ENCODE measurements around the gene SLC66A2.
"Not testable (repeated sequence)": the region's sequence is repeated elsewhere in the genome, so short reads cannot be mapped to it uniquely, and the experiment has no call there.

The SLC66A2 gene

GRCh38 chr18:79970419-79971133, 19.1 kb upstream of the SLC66A2 start:
- no peak for DNase-seq

- DNase-seq, result no peak
Observed at GRCh38 chr18:79965119-79965902, 13.9 kb upstream of the SLC66A2 start.

DNA sequence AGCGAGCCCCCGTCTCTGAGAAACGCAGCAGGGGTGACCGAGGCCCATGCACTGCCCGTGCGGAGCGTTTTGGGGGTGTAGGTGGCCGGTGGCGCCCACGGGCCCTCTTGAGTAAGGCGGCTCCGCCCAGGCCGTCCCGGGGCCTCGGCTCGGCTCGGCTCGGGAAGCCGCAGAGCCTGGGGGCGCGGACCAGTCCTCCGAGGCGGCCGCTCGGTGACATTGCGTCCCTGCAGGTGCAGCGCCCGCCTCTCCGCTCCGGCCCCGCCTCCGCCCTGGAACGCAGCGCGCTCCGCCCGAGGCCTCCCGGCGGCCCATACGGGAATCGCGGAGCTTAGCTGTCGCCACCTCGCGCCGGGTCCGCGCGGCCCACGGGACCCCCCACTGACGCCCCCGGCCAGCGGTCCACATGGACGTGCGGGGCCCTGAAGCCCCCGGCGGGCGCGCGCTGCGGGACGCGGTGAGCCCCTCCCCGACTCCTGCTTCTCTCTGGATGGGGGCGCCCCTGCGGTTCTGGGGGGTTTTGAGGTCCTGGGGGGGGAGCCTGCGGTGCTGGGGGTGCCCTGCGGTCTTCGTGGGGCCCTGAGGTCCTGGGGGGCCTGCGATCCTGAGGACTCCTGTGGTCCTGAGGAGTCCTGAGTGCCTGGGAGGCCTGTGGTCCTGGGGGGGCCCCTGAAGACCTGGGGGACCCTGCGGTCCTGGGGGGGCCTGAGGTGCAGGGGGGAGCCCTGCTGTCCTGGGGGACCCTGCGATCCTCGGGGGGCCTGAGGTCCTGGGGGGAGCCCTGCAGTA, 13.1 kb upstream of the SLC66A2 start, which contains the start of gene HSBP1L1:
HSBP1L1 (plus strand) TSS at position 314 of the 789 bp plus-strand sequence; CDS start at position 407, 93 bp downstream.
- DNase-seq, result peak; percentile 19

GRCh38 chr18:79963658-79964329, 12.3 kb upstream of the SLC66A2 start:
- DNase-seq, result no peak

- no peak for DNase-seq
Observed at GRCh38 chr18:79962835-79963657, 11.6 kb upstream of the SLC66A2 start.

DNA sequence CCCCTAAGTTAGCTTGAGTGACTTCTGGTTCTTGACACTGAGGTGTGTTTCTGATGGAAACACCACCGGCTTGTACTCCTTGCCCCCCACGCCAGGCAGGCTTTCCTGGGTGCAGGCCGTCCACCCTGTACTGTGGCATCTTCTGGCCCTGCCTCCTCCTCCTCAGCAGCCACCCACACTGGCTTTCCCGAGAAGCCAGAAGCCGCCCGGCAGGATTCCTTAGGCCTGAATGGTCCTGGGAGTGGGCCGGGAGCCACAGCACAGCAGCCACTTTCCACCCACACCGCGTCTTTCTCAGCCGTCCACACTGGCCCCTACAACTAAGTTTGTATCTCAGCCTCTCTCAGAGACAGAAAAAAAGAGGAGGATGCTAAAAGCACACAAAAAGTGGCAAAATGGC, 10.9 kb upstream of the SLC66A2 start:
- no peak for DNase-seq

- no peak for DNase-seq
Observed at GRCh38 chr18:79961527-79962291, 10.3 kb upstream of the SLC66A2 start.

- DNase-seq, result no peak
Observed at GRCh38 chr18:79960921-79961526, 9.6 kb upstream of the SLC66A2 start.

GRCh38 chr18:79960161-79960801, 8.8 kb upstream of the SLC66A2 start:
- not testable (repeated sequence) for DNase-seq

- DNase-seq, result no peak
Observed at GRCh38 chr18:79958981-79959380, 7.5 kb upstream of the SLC66A2 start.

DNA sequence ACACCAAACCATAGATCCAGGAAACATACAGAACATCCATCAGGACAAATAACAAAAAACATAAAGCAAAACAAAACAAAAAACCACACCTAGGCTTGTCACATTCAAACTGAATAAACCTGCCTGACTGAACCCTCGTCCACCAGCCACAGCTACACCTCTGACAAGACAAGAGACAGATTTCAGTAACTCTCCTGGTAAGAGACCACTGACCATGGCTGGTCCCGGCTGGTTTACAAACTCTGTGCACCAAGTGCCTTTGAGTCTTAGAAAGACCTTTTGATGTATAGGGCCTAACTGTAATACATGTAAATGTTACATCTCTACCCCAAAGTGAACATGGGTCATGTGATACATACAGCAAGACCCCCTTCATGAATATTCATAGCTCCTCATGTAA, 4.8 kb upstream of the SLC66A2 start:
- DNase-seq, result no peak

DNA sequence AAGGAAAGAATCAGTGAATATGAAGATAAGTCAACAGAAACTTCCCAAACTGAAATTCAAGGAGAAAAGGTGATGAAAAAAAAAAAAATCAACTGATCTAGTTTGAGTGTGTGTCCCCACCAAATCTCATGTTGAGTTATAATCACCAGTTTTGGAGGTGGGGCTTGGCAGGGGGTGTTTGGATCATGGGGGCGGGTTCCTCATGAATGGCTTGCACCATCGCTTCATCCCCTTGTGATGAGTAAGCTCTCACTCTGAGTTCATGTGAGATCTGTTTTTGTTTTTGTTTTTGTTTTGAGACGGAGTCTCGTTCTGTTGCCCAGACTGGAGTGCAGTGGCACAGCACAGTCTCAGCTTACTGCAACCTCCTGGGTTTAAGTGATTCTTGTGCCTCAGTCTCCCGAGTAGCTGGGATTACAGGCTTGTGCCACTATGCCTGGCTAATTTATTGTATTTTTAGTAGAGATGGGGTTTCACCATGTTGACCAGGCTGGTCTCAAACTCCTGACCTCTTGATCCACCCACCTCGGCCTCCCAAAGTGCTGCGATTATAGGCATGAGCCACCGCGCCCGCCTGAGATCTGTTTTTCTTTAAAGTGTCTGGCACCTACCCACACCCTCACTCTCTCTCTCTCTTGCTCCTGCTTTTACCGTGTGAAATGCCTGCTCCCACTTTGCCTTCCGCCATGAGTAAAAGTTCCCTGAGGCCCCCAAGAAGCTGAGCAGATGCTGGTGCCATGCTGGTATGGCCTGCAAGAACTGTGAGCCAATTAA, 4.0 kb upstream of the SLC66A2 start:
- DNase-seq, result no peak

DNA sequence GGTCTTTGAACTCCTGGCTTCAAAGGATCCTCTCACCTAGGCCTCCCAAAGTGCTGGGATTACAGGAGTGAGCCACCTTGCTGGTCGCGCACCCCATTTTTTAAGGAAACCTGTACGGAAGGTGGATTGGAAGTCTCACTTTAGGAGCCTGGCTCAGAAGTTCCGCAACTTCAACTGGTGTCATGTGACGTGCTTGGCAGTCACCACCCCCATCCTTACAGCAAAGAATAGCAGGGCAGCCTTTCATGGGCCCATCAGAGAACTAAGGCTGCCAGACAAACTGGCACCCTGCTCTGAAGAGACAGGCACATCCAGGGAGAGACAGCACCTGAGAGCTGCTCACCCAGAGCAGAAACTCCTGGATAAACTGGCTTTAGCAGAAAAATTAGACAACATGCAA, 3.3 kb upstream of the SLC66A2 start:
- DNase-seq, result no peak

DNA sequence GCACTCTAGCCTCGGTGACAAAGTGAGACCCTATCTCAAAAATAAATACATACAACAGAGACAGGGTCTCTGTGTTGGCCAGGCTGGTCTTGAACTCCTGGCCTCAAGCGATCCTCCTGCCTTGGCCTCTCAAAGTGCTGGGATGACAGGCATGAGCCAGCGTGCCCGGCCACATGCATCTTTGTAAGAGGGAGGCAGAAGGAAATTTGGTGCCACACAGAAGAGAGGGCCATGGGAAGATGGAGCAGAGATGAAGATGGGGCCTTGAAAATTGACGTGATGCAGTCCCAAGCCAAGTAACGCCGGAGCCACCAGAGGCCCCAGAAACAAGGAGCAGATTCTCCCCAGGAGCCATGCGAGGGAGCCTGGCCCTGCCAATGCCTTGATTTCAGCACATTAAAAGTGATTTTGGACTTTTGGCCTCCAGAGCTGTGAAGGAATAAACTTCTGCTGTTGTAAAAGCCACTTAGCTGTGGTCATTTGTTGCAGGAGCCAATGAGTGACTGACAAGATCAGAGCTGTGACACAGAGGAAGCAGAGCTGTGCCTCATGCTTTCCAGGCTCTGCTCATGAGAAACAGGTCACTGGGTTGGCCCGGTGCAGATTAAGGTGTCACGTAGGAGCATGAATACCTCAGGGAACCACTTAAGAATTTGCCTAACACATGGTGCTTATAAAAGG, 2.7 kb upstream of the SLC66A2 start:
- DNase-seq, result no peak

DNA sequence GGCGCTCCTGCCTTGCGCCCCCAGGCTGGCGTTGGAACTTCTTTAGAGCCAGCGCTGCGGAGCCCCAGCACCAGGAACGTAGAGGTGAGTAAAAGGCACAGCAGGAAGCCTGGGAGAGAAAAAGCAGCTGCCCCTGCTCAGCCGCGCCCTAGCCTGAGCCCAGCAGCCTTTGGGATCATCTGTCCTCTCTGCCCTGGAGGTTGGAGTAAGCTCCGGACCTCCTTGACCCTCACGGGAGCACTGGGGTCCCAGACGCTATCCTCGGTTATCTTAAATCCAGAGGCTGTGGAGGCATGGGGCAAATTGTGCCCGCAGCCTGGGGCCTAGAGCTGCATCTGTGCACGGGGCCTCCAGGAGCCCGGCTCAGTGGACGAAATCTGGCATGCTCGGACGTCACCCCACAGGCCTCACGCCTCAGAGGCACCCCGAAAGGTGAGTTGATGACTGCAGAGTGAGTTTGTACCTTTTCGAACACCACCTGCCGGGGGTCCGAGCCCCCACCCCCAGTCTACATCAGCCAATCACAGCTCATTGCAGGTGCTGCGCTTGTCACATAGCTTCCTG, 1.6 kb upstream of the SLC66A2 start:
- DNase-seq, result no peak

GRCh38 chr18:79952456-79952995, 1.1 kb upstream of the SLC66A2 start:
- no peak for DNase-seq

- DNase-seq, result no peak
Observed at GRCh38 chr18:79950515-79951341, 725 bp downstream of the SLC66A2 start.
